GM18870 (cell line): ENCODE data around the gene NWD2.
"Not testable (repeated sequence)": the region's sequence is repeated elsewhere in the genome, so short reads cannot be mapped to it uniquely, and the experiment has no call there.

ENCODE experiments used
- ATAC-seq: cut with Tn5 transposase; IDR thresholded peaks from one replicate; pipeline ENCODE4 v1.9.1; 2021; ENCODE audit warnings: moderate library complexity; ENCODE audit not compliant: unreplicated experiment

The NWD2 gene

GRCh38 chr4:37244583-37245390 is at the start of gene NWD2:
TSS of gene NWD2 (plus strand) at chr4:37244743. CDS start at chr4:37245068, 325 bp downstream.
- ATAC-seq = no peak

GRCh38 chr4:37197899-37198298 is 46.6 kb upstream of the NWD2 start:
- ATAC-seq = no peak

- ATAC-seq = not testable (repeated sequence)
Observed at GRCh38 chr4:37204740-37205139, 39.8 kb upstream of the NWD2 start.

- no peak for ATAC-seq
Observed at GRCh38 chr4:37216209-37216608, 28.3 kb upstream of the NWD2 start.

GRCh38 chr4:37219242-37219641 is 25.3 kb upstream of the NWD2 start:
- no peak for ATAC-seq

GRCh38 chr4:37219990-37220389 is 24.6 kb upstream of the NWD2 start:
- no peak for ATAC-seq

GRCh38 chr4:37220685-37221084 is 23.9 kb upstream of the NWD2 start:
- no peak for ATAC-seq

GRCh38 chr4:37223732-37224131 is 20.8 kb upstream of the NWD2 start:
- ATAC-seq = no peak

GRCh38 chr4:37224854-37225253 is 19.7 kb upstream of the NWD2 start:
- ATAC-seq = no peak

- no peak for ATAC-seq
Observed at GRCh38 chr4:37225778-37226177, 18.8 kb upstream of the NWD2 start.

GRCh38 chr4:37232315-37232714 is 12.2 kb upstream of the NWD2 start:
- no peak for ATAC-seq

GRCh38 chr4:37236165-37236564 is 8.4 kb upstream of the NWD2 start:
- ATAC-seq = peak; percentile 64

GRCh38 chr4:37241647-37242046 is 2.9 kb upstream of the NWD2 start:
- peak; percentile 73 for ATAC-seq

GRCh38 chr4:37243051-37243450 is 1.5 kb upstream of the NWD2 start:
- ATAC-seq = no peak

- ATAC-seq = no peak
Observed at GRCh38 chr4:37243722-37244582, 591 bp upstream of the NWD2 start.

- ATAC-seq = no peak
Observed at GRCh38 chr4:37245391-37245954, 930 bp downstream of the NWD2 start.

GRCh38 chr4:37246891-37247290 is 2.3 kb downstream of the NWD2 start:
- no peak for ATAC-seq

GRCh38 chr4:37258221-37258620 is 13.7 kb downstream of the NWD2 start:
- ATAC-seq = no peak

GRCh38 chr4:37268319-37268718 is 23.8 kb downstream of the NWD2 start:
- no peak for ATAC-seq

GRCh38 chr4:37279121-37279520 is 34.6 kb downstream of the NWD2 start:
- ATAC-seq = no peak

- no peak for ATAC-seq
Observed at GRCh38 chr4:37279894-37280592, 35.5 kb downstream of the NWD2 start.
